K562 (cell line): Measurements from ENCODE around the gene SH2B2. TPM values are rescaled to one million over a fixed set of nuclear protein-coding genes. Genes with fewer than 3 reads are reported as not detected.

ENCODE experiments used
- ARID1B ChIP-seq: fragments of 450-650 bp; IDR thresholded peaks from 2 replicates; pipeline ENCODE4 v1.6.1; 2016; ENCODE audit warnings: antibody characterized with exemption, mild to moderate bottlenecking, inconsistent platforms
- COPS2 ChIP-seq: fragments of 450-650 bp; conservative IDR thresholded peaks from 2 replicates; pipeline ENCODE4 v1.6.1; 2016; ENCODE audit warnings: mild to moderate bottlenecking, moderate library complexity
- CREB3 ChIP-seq: fragments of 450-650 bp; conservative IDR thresholded peaks from 2 replicates; pipeline ENCODE4 v1.6.1; 2016; ENCODE audit warnings: missing genetic modification characterization, low read depth, mild to moderate bottlenecking, missing compliant biosample characterization, moderate library complexity
- DLX4 ChIP-seq: fragments of 250-450 bp; sonication (Bioruptor Pico); IDR thresholded peaks from 2 replicates; pipeline ENCODE4 v1.6.1; 2021; ENCODE audit warnings: mild to moderate bottlenecking
- ESRRB ChIP-seq: fragments of 250-450 bp; sonication (Bioruptor Pico); IDR thresholded peaks from 2 replicates; pipeline ENCODE4 v1.5.0; 2020; ENCODE audit warnings: mild to moderate bottlenecking, moderate library complexity, borderline replicate concordance
- HDAC2 ChIP-seq: fragments of 450-650 bp; IDR thresholded peaks from 2 replicates; pipeline ENCODE4 v1.6.1; 2016; ENCODE audit warnings: mild to moderate bottlenecking
- MEF2A ChIP-seq: IDR thresholded peaks from 2 replicates; pipeline ENCODE4 v1.6.1; 2011; ENCODE audit warnings: low read depth, mild to moderate bottlenecking, low read length, moderate library complexity; ENCODE audit not compliant: control insufficient read depth
- MLX ChIP-seq, 2 experiments: fragments of 450-650 bp in 1 of 2; sonication (generic) in 1 of 2; formaldehyde crosslinking; conservative IDR thresholded peaks; 2 replicates each; pipeline versions ENCODE4 v1.4.0 to v1.8.1; 2020 to 2022; ENCODE audit warnings: mild to moderate bottlenecking in 1 of 2, missing genetic modification reagents in 1 of 2
- MTF1 ChIP-seq: fragments of 250-450 bp; sonication (Bioruptor Pico); IDR thresholded peaks from 2 replicates; pipeline ENCODE4 v1.9.0; 2021; ENCODE audit warnings: moderate library complexity, mild to moderate bottlenecking, inconsistent platforms, borderline replicate concordance
- NCOA6 ChIP-seq: fragments of 450-650 bp; IDR thresholded peaks from 2 replicates; pipeline ENCODE4 v1.6.1; 2017; ENCODE audit warnings: mild to moderate bottlenecking
- NELFE ChIP-seq: IDR thresholded peaks from 2 replicates; pipeline ENCODE4 v1.6.1; 2011; ENCODE audit warnings: mild to moderate bottlenecking; ENCODE audit not compliant: insufficient read depth, insufficient read length
- SMARCE1 ChIP-seq: fragments of 450-650 bp; IDR thresholded peaks from 2 replicates; pipeline ENCODE4 v1.7.1; 2016; ENCODE audit warnings: mild to moderate bottlenecking
- STAT5A ChIP-seq: IDR thresholded peaks from 2 replicates; pipeline ENCODE4 v1.6.1; 2012; ENCODE audit warnings: low read length, inconsistent platforms, borderline replicate concordance
- ZBED1 ChIP-seq: IDR thresholded peaks from 2 replicates; pipeline ENCODE4 v1.6.1; 2014
- ZNF224 ChIP-seq: sonication (generic); formaldehyde crosslinking; IDR thresholded peaks from 2 replicates; pipeline ENCODE4 v1.8.0; 2022; ENCODE audit warnings: mild to moderate bottlenecking, missing genetic modification reagents
- ZNF24 ChIP-seq: fragments of 450-650 bp; IDR thresholded peaks from 2 replicates; pipeline ENCODE4 v1.6.1; 2016
- ZNF263 ChIP-seq: sonication (generic); formaldehyde crosslinking; IDR thresholded peaks from 2 replicates; pipeline ENCODE4 v1.8.0; 2022; ENCODE audit warnings: mild to moderate bottlenecking, missing genetic modification reagents, borderline replicate concordance
- ZNF277 ChIP-seq: fragments of 250-450 bp; sonication (Bioruptor Pico); IDR thresholded peaks from 2 replicates; pipeline ENCODE4 v1.8.0; 2022; ENCODE audit warnings: inconsistent platforms, mild to moderate bottlenecking, moderate library complexity, borderline replicate concordance
- ZNF398 ChIP-seq: fragments of 250-450 bp; sonication (Bioruptor Pico); IDR thresholded peaks from 2 replicates; pipeline ENCODE4 v1.8.0; 2021; ENCODE audit warnings: moderate library complexity, mild to moderate bottlenecking, inconsistent platforms
- ZNF41 ChIP-seq: fragments of 250-450 bp; sonication (Bioruptor Pico); conservative IDR thresholded peaks from 2 replicates; pipeline ENCODE4 v1.4.0; 2020; ENCODE audit warnings: mild to moderate bottlenecking
- ZNF431 ChIP-seq: sonication (generic); formaldehyde crosslinking; IDR thresholded peaks from 2 replicates; pipeline ENCODE4 v1.8.0; 2022; ENCODE audit warnings: mild to moderate bottlenecking, missing genetic modification reagents
- ZNF639 ChIP-seq, 2 experiments: fragments of 200-800 bp in 1 of 2; sonication (Bioruptor generic) in 1 of 2; sonication (generic) in 1 of 2; formaldehyde crosslinking in 1 of 2; IDR thresholded peaks in 1 of 2; conservative IDR thresholded peaks in 1 of 2; 2 replicates each; pipeline versions ENCODE4 v1.5.0 to v1.6.1; 2016 to 2020; ENCODE audit warnings: missing compliant biosample characterization in 1 of 2, missing genetic modification characterization in 1 of 2, missing genetic modification reagents in 1 of 2
- polyA plus RNA-seq, 8 experiments: library from polyadenylated mRNA; depleted of rRNA in 4 of 8; stranded (reverse) in 5 of 8; unstranded in 3 of 8; fragments of >200 nt; fragmentation: Nextera tagmentation in 2 of 8; fragmentation: Illumina TruSeq in 1 of 8; extraction: Ambion mirVana in 2 of 8; extraction: Trizol in 1 of 8; gene quantifications; 2 replicates each; pipeline versions ENCODE4 v1.2.1 to v1.2.3, GENCODE V29; 2011 to 2014; ENCODE audit warnings: inconsistent platforms in 1 of 8, missing spikeins in 1 of 8
- total RNA-seq, 7 experiments: library from RNA; depleted of rRNA in 6 of 7; stranded (reverse); fragments of >200 nt in 6 of 7; fragmentation: Illumina TruSeq in 2 of 7; extraction: Trizol in 2 of 7; gene quantifications; 2 replicates each; pipeline versions ENCODE4 v1.2.1 to v1.2.3, GENCODE V29; 2011 to 2021; ENCODE audit warnings: low replicate concordance in 1 of 7

The SH2B2 gene
- total and polyA plus RNA-seq, 9 of the 15 experiments (the other 6 are each of a cell fraction or from before 2014, with no cell fraction given) = 0.03 to 0.89 (median 0.07) TPM; not detected in 4

- TF ChIP-seq NCOA6 (no peak), ZNF277 (no peak), ZNF263 (peak; percentile 44; the same call in 1 of the 2 replicates), HDAC2 (no peak), ZNF431 (CRISPR knock-in tag) (no peak), DLX4 (no peak), SMARCE1 (0 out of 2 replicates have a peak, but pooled peaks have one; percentile 29), MLX (CRISPR knock-in tag; conservative IDR thresholded peaks at IDR 0.05) (no peak), MEF2A (no peak), ZNF41 (CRISPR knock-in tag) (no peak), ZNF24 (no peak), STAT5A (peak; percentile 50; the same call in 1 of the 2 replicates), ZNF224 (no peak), ARID1B (peak; percentile 76), NELFE (no peak), CREB3 (no peak), MTF1 (CRISPR knock-in tag) (no peak), ZBED1 (no peak), COPS2 (no peak), ZNF639 (CRISPR knock-in tag; conservative IDR thresholded peaks at IDR 0.05 in 1 of 2, IDR thresholded peaks at IDR 0.05 in 1 of 2) (no peak), ESRRB (CRISPR knock-in tag) (no peak), ZNF398 (CRISPR knock-in tag) (no peak)
Observed at GRCh38 chr7:102252366-102252982, 34.2 kb upstream of the SH2B2 start (continued).
